Esophagus squamous epithelium (tissue), 4 donors: ENCODE data around the gene LRRK2.

Experiments used
- CTCF ChIP-seq, 6 experiments: fragments of 450-650 bp in 4 of 6; fragments of 200-600 bp in 2 of 6; sonication (generic) in 2 of 6; IDR thresholded peaks; one replicate each; pipeline ENCODE4 v1.5.1; 2016 to 2019; ENCODE audit warnings: antibody characterized with exemption in 6 of 6, mild to moderate bottlenecking in 4 of 6, moderate library complexity in 4 of 6
- POLR2A ChIP-seq, 4 donors: fragments of 450-650 bp; IDR thresholded peaks; one replicate each; pipeline ENCODE4 v1.6.1; 2017; ENCODE audit warnings: antibody characterized with exemption in 4 of 4, mild to moderate bottlenecking in 4 of 4, moderate library complexity in 3 of 4

DNA sequence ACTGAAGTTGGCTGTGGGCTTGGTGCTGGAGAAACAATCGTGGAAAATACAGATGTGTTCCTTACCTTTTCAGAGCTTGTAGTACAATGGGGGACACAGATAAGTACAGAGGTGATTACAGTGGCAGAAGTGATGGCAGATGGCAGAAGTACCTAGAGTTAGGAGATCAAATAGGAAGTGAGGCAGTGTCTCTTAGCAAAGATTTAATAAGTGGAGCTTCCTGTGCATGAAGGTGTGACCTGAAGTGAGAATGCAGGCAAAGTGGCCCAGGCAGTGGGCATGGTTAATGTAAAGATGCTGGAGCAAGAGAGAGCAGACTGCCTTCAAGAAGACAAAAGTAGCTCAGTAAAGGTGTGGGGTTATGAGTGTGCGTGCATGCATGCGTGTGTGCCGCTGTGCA lies 16.0 kb downstream of the LRRK2 start:
- no peak for TF ChIP-seq CTCF (IDR thresholded peaks at IDR 0.05)
- TF ChIP-seq POLR2A (IDR thresholded peaks at IDR 0.05) = no peak
